ENCODE data around the gene MORN1.

DNA sequence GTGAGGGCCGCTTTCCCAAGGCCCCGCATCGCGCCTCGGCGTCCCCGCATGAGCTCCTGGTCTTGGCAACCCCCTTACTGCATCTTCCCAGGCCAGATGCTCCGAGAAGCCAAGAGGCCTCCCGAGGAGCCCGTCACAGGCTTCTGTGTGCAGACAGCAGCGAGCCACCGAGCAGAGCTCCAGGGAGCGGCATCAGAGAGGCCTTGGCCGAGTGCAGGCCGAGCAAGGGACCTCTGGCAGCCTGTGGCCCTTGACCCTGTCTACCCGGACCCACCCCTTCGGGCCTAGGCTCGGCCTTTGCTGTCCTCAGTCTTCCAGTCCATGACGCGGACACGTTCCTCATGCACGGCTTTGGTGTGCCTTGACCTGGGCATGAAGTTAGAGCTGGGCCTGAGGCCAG, 63.5 kb downstream of the MORN1 start:
- TF ChIP-seq, protein P1, sequence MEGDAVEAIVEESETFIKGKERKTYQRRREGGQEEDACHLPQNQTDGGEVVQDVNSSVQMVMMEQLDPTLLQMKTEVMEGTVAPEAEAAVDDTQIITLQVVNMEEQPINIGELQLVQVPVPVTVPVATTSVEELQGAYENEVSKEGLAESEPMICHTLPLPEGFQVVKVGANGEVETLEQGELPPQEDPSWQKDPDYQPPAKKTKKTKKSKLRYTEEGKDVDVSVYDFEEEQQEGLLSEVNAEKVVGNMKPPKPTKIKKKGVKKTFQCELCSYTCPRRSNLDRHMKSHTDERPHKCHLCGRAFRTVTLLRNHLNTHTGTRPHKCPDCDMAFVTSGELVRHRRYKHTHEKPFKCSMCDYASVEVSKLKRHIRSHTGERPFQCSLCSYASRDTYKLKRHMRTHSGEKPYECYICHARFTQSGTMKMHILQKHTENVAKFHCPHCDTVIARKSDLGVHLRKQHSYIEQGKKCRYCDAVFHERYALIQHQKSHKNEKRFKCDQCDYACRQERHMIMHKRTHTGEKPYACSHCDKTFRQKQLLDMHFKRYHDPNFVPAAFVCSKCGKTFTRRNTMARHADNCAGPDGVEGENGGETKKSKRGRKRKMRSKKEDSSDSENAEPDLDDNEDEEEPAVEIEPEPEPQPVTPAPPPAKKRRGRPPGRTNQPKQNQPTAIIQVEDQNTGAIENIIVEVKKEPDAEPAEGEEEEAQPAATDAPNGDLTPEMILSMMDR (IDR thresholded peaks at IDR 0.05 in 8 of 11, conservative IDR thresholded peaks at IDR 0.05 in 3 of 11), result no peak
- TF ChIP-seq POLR2AphosphoS5 (IDR thresholded peaks at IDR 0.05), result no peak
